ENCODE data around the gene CNTFR.
A peak's percentile ranks its signal among the peaks of the same experiment; 100 is the strongest.
"Not testable (repeated sequence)": the region's sequence is repeated elsewhere in the genome, so short reads cannot be mapped to it uniquely, and the experiment has no call there.

CNTFR gene

DNA sequence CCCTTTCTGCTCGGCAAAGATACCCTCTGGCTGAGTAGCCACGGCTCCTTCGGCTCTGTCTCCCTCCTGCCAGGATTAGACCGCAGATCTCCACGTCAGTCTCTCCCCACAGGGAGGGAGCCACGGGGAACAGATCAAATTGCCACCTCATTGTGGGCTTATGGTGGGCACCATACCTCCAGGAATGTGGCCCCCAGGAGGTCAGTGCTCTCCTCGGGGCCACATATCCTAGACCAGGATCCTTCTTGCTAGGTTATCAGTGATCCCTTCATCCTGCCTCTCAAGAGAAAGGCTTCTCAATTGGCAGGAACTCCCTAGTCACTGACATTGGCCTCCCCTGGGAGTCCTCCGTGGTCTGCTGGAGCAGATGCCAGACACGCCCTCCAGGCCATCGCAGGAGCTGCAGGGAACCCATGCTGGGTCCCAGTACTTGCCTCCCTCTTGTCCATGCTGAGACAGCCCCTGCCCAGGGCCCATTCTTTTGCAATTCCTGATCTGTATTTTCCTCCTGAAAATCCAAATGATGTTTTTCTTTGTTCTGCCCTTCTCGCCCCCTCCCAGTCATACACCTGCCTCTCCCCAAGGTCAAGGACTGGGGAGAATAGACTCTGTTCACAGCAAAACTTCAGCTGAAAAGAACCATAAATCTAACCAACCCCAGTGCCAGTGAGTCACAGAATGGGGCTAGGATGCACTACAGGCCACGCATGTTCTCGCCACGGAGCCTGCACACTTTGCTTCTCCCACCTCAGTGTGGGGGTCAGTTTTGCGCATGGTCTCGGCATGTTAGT, 35.1 kb downstream of the CNTFR start:
- no peak for DNase-seq

DNA sequence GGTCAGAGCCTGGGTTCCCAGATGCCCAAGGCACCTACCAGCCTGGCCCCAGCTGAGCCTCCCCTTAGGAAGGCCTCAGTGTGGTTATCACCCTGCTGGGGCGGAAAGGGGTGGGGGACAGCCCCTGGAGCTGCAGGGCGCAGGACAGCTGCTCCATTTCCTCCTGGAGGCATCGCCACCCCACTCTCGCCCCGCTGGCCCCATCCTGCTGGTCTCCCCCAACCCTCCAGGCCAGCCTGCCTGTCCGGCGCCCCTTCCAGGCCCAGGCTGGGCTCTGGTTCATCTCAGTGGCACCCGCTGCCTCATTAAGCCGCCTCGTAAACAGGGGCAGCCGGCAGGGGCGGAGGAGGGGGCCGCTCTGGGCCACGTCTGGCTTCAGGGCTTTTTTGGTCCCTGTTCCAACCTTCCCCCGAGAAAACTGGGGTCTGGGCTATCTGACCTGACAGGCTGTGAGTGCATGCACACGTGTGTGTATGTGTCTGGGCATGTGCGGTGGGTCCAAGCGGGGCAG, 36.0 kb downstream of the CNTFR start:
- no peak for DNase-seq

DNA sequence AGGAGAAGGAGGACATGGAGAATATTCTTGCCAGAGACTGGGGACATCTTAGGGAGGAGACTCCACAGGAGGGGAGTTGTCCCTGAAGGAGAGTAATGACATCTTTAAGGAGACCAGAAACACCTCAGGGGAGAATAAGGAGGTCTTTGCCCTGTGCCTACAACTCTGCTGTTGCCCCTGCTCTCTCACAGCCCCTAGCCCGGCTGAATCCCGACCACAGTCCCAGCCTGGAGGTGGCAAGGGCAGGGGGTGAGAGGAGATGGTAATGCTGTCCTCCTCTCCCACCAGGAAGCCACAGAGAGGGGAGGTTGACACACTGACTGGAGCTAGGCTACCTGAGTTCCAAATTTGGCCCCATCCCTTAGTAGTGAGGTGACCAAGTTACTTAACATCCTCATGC, 36.5 kb downstream of the CNTFR start:
- no peak for DNase-seq

DNA sequence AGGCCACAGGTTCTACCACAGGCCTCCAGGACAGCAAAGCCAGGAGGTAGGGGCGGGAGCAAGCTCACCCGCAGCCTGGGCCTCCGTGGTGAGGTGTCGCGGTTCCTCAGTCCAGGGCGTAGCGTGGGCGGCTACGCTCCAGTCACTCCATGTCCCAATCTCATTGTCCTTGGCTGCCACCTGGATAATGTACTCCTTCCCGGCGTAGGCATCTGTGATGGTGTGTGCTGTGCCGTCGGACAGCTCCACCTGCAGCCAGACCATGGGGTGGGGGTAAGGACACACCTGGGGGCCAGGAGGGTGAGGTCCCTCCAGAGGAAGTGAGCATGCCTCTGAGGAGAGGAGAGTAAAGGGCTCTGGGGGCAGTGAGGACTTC, 36.9 kb downstream of the CNTFR start:
- no peak for DNase-seq

DNA sequence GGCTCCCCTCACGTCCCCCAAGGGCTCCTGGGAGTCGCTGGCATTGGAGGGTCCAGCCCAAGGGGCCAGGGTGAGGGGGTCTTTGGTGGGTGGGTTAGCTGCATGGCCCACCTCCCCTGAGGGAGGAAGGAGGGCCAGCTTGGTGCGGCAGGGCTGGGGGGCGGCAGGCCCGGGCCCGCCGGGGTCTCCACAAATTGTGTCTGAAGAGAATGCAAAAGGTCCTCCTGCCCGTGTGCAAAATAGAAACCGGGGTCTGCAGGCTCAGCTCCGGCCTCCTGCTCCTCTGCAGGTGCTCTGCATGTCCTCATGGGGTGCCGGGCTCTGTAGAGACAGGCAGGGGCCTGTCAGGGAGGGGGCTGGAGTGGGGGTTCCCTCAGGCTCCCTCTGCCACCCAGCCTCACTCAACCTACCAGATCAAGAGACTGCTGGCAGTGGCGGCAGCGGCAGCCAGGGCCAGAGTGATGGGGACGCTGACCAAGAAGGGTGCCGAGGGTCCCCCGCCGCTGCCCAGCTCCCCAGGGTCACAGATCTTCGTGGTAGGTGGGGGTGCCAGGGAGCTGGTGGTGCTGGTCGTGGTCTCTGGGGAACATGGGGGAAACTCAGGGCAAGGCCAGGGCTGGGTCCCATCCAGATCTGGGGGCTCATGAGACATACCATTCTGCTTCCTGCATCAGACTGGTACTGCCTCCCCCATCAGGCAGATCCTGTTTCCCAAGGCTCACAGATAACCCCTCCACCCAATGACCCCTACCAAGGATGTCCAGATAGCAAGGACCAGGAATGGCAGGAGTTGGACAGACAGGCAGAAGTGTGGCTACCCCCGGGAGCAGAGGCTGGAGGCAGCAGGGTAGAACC, 37.5 kb downstream of the CNTFR start:
- DNase-seq, result no peak

DNA sequence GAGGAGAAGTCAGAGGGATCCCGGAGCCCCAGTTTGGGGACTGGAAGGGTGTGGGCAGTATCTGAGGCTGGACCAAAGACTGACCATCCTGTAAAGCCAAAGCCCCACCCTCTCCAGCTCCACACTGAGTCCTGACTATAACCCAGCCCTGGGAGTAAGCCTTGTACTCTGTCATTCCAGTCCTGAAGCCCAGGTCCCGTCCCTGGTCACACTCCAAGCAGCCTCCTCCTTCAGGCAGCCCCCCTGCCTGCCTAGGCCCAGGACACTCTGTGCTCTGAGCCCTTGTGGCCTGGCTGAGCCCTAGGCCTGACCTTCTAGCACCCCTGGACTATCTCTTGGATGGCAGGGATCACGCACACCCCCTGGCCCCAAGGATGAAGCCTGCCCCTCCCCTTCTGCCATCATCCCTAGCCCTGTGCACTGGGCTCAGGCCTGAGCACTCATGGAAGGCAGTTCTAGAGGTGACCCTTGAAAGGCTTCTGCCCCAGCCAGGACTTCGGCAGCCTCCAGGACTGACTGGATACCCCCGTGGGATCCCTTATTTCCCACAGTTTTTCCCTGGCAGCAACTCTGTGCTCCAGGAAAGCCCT, 38.7 kb downstream of the CNTFR start:
- DNase-seq, result no peak

DNA sequence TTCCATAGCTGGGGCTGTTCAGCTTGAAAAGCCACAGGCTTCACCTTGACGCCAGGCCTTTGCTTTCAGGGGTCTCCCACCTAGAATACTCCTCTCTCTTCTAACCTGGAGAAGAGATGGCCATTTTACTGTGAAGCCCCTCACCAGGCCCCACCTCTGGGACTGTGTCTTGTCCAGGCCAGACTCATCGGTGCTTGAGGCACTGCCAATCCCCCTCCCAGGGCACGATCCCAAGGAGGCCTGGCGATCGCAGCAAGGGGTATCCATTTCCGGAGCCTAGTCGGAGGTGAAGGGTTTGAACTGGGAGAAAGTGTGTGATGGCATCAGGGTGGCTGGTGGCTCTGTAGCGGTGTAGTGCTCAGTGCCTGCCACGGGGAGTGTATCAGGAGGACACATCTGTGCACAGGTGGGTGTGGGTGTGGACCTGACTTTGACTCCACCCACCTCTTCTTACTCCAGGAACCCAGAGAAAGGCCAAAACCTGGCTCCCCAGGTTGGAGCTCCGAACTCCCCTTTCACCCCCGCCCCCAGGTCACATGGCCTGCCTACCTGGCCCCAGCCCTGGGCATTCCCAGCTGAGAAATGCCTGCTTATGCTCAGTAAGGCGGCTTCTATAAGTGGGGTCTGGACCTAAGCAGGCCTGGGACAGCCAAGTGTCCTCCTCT, 39.4 kb downstream of the CNTFR start:
- no peak for DNase-seq

DNA sequence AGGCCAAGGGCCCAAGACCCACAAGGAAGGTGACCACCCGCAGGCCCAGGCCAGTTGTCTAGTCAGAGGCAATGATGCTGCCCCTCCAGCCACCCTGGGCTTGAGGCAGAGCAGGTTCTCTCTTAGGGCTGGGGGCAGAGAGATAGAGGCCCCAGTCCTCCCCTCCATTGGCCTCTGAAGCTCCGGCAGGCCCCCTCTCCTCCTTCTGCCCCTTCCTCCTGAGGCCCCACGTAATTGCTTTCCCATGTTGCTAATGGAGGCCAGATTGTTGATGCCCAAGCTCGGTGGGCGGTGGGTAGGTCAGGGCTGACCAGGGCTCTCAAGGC, 40.2 kb downstream of the CNTFR start:
- no peak for DNase-seq

DNA sequence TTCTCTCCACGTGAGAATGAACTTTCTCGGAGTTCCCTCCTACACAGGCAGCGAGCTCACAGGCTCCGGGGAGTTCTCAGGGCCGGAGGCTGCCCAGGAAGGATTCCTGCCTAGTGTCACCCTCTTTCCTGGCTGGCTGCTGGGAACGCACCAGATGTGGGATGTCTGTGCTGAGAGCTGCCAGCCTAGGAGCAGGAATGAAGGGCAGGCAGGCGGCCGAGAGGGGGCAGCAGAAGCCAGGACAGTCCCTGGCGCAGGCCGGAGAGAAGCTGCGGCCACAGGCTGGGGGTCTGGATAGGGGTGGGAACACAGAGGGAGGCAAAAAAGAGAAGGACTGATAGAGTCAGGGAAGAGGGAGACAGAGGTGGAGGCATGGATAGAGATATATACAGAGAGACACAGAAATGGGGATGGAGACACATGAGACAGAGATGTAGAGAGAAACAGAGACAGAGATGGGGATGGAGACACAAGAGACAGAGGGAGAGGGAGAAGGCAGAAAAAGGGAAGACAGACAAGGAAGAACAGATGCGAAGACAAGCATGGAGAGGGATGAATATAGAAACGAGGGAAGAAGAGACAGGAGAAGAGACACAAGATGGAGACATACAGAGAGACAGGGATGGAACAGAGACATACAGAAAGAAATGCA, 41.4 kb downstream of the CNTFR start:
- peak; percentile 17 to 30 for DNase-seq

DNA sequence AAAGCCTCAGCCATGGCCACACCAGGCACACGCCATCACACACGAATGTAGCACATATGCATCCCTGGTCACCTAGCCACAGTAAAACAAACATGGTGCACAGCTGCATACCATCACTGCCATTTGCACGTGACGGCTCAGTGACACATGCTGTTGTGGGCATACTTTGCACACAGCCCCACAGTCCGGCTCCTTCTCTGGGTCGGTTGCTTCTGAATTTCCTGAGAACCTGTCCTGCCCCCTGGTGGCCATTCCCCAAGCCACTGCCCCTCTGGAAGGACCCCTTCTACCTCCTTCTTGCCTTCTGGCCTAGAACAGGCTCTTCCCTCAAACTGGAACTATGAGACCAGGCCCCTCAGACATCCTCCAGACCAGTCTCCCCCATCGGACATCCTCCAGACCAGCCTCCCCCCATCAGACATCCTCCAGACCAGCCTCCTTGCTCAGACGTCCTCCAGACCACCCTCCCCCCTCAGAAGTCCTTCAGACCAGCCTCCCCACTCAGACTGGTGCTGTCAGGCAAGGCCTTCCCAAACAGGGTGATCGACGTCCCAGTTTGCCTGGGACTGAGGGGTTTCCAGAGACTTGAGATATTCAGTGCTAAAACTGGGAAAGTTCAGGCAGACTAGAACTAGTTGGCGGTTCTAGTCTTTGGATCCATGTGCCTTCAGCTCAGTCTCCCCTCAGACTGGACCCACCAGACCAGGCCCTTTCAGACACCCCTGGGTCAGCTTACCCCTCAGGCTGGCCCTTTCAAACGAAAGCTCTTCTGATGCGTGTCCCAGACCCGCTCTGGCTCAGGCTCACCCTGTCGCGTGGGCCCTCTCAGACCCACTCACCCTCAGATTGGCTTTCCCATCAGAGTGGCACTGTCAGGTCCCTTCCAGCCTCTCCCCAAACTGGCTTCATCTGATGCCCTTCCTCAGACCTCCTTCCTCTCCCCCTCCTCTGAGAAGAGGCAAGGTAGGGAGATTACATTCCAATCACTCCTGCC, 42.4 kb downstream of the CNTFR start:
- peak; percentile 52 to 61 for DNase-seq

DNA sequence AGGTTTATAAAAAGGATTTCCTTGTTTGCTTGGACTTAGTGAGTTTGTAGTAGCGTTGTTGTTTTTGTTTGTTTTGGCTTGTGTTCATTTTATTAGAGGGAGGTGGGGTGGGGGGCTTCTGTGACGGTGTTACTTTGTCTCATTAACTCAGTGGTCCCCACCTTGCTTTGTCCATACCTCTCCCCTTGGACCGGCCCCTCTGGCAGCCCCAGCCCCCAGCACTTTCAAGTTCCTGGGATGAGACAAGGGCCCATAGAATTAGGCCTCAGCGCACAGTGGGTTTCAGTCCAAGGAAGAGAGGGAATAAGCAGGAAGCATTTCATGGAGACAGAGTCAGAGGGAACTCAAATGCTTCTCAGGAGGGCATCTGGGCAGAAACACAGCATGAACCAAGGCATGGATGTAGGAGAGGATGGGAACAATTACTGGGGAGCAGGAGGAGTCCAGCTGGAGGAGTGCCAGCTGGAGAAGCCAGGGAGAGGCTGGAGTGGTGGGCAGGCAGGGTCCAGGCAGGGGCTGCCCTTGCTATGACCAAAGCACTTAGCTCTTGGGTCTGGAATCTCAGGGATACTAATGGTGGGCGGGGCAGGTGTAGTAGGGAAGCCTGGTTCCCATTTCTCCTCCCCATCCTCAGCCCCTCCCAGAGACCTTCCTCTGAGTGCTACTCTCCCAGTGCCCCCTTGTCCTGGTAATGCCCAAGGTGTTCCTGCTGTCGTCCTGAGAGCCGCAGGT, 43.3 kb downstream of the CNTFR start:
- DNase-seq, result no peak

DNA sequence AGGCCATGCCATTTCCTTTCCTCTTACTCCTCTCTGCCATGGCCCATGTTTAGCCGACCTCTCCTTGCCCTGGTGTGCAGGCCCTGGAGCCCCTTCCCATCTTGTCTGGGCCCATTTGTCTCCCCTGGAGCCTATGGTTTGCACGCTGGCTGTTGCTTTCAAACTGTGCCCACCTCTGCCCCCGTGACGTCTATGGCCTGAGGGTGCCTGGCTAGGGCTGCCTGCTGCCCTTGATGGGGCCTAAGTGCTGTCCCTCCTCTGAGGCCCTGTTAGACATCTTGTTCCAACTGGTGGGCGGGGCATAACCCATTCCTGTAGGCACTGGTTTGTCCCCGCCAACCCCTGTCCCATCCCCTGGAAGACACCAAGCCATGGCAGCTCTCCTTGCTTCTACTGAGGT, 44.0 kb downstream of the CNTFR start:
- DNase-seq, result no peak

DNA sequence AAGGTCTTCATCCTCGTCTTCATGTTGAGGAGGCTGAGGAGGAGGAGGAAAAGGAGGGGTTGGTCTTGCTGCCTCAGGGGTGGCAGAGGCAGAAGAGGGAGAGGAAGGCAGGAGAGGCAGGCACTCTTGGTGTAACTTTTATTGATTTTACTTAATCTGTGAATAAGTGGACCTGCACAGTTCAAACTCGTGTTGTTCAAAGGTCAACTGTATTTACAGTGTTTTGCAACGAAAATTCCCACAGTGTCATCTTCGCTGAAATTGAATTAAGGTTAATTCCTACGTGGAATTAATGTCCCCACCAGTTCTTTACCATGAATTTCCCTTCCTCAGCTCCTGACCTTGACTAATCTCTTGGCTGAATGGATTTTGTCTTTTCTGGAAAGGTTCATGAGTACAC, 45.5 kb downstream of the CNTFR start:
- no peak for DNase-seq

DNA sequence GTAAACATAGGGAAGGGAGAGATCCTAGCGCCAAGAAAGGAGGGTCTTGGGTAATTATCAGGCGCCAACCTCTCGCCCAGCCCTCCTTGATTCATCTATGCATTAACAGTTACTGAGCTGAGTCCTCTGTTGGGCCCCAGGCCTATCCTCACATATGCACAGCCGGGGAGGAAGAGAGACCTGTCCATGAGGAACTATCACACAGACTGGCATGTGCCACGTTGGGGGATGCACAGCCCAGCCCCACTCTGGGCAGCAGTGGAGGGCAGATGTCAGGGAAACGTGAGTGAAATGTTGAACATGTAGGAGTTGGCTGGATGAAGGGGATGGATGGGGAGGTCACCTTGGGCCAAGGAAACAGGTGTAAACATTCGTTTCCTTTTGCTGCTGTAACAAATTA, 48.0 kb downstream of the CNTFR start:
- no peak for DNase-seq

DNA sequence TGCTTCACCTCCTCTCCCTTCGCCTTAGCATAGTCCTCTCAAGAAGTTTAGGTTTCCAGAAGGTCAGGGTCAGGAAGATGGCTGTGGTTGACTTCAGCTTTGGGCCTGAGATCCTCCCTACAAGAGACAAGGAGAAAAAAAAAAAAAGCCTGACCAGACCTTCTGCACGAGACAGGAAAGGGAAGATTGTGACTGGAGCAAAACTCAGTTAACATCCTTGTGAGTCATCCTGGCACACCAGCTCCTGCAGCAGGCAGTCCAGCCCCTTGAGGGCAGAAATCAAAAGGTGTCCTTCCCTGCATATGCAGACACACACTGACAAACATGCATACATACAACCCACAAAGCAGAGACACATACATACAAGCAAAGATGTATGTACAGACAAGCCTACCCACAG, 48.7 kb downstream of the CNTFR start:
- no peak for DNase-seq

DNA sequence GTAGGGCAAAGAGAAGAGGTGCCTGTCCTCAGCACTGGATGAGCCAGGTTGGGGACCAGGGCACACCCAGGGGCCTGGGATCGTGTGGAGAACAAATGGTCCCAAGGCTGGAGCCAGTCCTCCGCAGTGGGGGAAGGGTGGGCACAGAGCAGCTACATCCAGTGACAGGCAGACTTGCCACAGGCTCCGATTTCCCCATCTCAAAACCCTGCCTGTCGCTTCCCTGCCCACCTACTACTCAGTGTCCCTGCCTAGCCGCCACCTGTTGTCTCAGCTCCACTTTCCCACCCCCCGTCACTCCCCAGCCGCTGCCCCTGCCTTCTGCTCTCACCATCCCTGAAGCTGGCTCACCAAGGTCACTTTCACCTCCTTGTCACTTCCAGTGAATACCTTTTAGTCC, 52.8 kb downstream of the CNTFR start:
- no peak for DNase-seq

DNA sequence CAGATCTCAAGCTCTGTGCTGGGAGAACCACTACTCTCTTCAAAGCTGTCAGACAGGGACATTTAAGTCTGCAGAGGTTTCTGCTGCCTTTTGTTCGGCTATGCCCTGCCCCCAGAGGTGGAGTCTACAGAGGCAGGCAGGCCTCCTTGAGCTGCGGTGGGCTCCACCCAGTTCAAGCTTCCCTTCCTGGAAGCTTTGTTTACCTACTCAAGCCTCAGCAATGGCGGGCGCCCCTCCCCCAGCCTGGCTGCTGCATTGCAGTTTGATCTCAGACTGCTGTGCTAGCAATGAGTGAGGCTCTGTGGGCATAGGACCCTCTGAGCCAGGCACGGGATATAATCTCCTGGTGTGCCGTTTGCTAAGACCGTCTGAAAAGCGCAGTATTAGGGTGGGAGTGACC, 57.5 kb downstream of the CNTFR start:
- not testable (repeated sequence) for DNase-seq

DNA sequence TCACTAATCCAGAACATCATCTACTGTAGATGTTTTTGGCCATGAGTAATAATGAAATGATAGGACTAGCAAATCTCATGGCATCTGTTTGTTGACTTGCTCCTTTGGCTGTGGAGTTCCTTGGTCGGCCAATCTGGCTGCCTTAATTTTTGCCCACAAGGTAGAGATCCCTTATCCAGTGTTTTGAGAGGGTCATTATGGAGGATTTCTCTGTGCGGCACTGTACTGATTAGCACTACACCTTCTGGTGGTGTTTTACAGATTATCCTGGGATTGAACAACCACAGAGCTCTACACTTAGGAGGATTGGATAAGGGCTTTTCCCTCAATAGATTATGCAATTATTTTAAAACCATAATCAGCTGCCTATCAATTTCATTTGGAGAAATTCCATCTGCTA, 63.5 kb downstream of the CNTFR start:
- DNase-seq, result no peak

DNA sequence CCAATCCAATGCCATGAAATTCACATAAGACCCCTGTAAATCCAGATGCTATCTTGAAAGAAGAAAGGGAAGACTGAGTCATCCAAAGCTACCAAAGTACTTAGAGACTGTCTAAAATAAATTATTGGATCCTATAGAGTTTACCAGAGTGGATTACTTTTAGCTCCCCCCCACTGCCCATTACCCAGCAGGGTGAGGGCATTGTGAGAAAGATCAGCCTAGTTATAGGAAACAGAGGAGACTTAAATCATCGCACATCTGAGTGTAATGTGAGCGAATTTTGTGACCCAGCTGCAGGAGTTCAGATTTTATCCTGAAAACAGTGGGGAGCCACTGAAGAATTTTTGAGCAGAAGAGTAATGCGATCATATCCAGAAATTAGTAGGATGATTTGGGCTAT, 65.2 kb downstream of the CNTFR start:
- DNase-seq, result no peak

DNA sequence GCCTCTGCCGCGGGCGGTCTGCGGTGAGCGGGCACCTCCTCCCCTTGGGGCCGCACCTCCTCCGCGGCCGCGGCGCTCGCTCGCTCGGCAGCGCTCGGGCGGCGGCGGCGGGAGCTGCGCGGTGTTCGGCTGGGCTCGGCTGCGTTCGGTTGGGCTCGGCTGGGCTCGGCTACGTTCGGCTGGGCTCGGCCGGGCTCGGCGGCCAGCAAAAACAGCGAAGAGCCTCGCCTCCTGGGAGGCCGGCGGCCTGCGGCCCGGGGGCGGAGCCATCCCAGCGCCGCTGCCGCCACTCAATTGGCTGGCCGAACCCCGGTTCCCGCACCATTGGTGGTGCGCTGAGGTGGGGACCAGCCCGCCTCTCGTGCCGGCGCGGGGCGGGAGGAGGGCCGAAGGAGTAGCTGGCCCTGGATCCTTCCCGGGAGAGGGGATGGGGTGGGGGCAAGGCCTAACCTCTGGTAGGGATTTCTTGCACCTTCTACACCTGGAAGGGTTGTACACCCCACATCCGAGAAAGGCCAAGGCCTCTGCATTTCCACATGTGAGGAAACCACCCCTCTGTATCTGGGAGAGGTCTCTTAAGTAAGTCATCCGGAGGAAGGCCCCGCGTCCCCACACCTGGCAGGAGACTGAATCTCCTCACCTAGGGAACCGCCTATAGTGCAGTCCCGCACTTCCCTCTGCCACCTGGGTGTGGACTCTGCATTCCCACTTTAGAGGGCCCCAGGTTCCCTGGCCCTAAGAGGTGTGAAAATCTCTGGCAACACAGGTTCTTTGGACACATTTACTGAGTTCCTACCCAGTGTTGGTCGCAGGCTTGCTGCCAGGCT, 66.3 kb downstream of the CNTFR start, which contains the start of gene ENHO:
Gene ENHO, minus strand, starts transcription at position 20 of the 827 bp plus-strand sequence. CDS start 1,295 bp downstream, outside the sequence.
- DNase-seq, result peak; percentile 92 to 93

All from stimulated activated CD4-positive, alpha-beta T cell treated with anti-CD3 and anti-CD28 coated beads, Interleukin-2, amount 100 ng/mL, for 48 hours (primary cell).